GM18861 (cell line): ENCODE results near the gene ELMO1.

Source experiments
- ATAC-seq: cut with Tn5 transposase; IDR thresholded peaks from one replicate; pipeline ENCODE4 v1.9.1; 2021; ENCODE audit not compliant: unreplicated experiment

Gene ELMO1

GRCh38 chr7:37109016-37109683, 339.5 kb downstream of the ELMO1 start:
- no peak for ATAC-seq

- no peak for ATAC-seq
Observed at GRCh38 chr7:37108615-37109014, 340.0 kb downstream of the ELMO1 start.

GRCh38 chr7:37107047-37107750, 341.5 kb downstream of the ELMO1 start:
- no peak for ATAC-seq

- no peak for ATAC-seq
Observed at GRCh38 chr7:37105762-37106161, 342.9 kb downstream of the ELMO1 start.

- no peak for ATAC-seq
Observed at GRCh38 chr7:37104822-37105518, 343.7 kb downstream of the ELMO1 start.

GRCh38 chr7:37102518-37103137, 346.0 kb downstream of the ELMO1 start:
- no peak for ATAC-seq

- no peak for ATAC-seq
Observed at GRCh38 chr7:37100735-37101331, 347.8 kb downstream of the ELMO1 start.

GRCh38 chr7:37098762-37099161, 349.9 kb downstream of the ELMO1 start:
- no peak for ATAC-seq

- no peak for ATAC-seq
Observed at GRCh38 chr7:37097983-37098382, 350.7 kb downstream of the ELMO1 start.

- ATAC-seq: no peak
Observed at GRCh38 chr7:37097276-37097675, 351.4 kb downstream of the ELMO1 start.

- ATAC-seq: no peak
Observed at GRCh38 chr7:37096341-37096740, 352.3 kb downstream of the ELMO1 start.

GRCh38 chr7:37095122-37095521, 353.5 kb downstream of the ELMO1 start:
- ATAC-seq: no peak

GRCh38 chr7:37093257-37093656, 355.4 kb downstream of the ELMO1 start:
- no peak for ATAC-seq

GRCh38 chr7:37092548-37092947, 356.1 kb downstream of the ELMO1 start:
- no peak for ATAC-seq

- no peak for ATAC-seq
Observed at GRCh38 chr7:37089972-37090371, 358.7 kb downstream of the ELMO1 start.

GRCh38 chr7:37085600-37085999, 363.1 kb downstream of the ELMO1 start:
- no peak for ATAC-seq

GRCh38 chr7:37084303-37084702, 364.4 kb downstream of the ELMO1 start:
- ATAC-seq: no peak

- no peak for ATAC-seq
Observed at GRCh38 chr7:37083311-37084096, 365.2 kb downstream of the ELMO1 start.

- ATAC-seq: no peak
Observed at GRCh38 chr7:37081436-37081835, 367.2 kb downstream of the ELMO1 start.

- ATAC-seq: no peak
Observed at GRCh38 chr7:37079420-37079819, 369.2 kb downstream of the ELMO1 start.
